ENCODE results near the gene MRPS18B.

- TF ChIP-seq POLR2A (IDR thresholded peaks at IDR 0.05; ENCODE audit: low read length) (peak; percentile 6), GATA1 (IDR thresholded peaks at IDR 0.05; ENCODE audit: low read depth, low read length) (no peak)
Observed at GRCh38 chr6:30613251-30614043, 4.2 kb upstream of the MRPS18B start.

All from erythroblast (primary cell).